Neural crest cell (in vitro differentiated cells): ENCODE measurements around the gene PQBP1. TPM values are rescaled to one million over a fixed set of nuclear protein-coding genes. Genes with fewer than 3 reads are reported as not detected.

Experiments used
- DNase-seq: peaks from one replicate; pipeline ENCODE4 v3.0.0; 2021; ENCODE audit warnings: low read depth, mixed read lengths, low spot score
- H3K27ac Mint-ChIP-seq: one replicate; pipeline ENCODE4 v1.8.0; 2021; ENCODE audit warnings: mild to moderate bottlenecking, mixed read lengths; ENCODE audit not compliant: unreplicated experiment
- H3K27me3 Mint-ChIP-seq: 2 replicates; pipeline ENCODE4 v1.8.0; 2021; ENCODE audit warnings: low read depth, mild to moderate bottlenecking, mixed read lengths
- H3K36me3 Mint-ChIP-seq: 2 replicates; pipeline ENCODE4 v1.8.0; 2021; ENCODE audit warnings: low read depth, mild to moderate bottlenecking, mixed read lengths
- H3K4me1 Mint-ChIP-seq: 2 replicates; pipeline ENCODE4 v1.8.0; 2021; ENCODE audit warnings: mixed read lengths
- H3K4me3 Mint-ChIP-seq: one replicate; pipeline ENCODE4 v1.8.0; 2021; ENCODE audit warnings: mild to moderate bottlenecking, mixed read lengths
- H3K9me3 Mint-ChIP-seq: 2 replicates; pipeline ENCODE4 v1.8.0; 2021; ENCODE audit warnings: mixed read lengths
- total RNA-seq: library from RNA; stranded (reverse); gene quantifications from 2 replicates; pipeline ENCODE4 v1.2.1, GENCODE V29; 2021
- TF ChIP-seq, protein P1 (sequence below): fragments of 200-600 bp; sonication (generic); conservative IDR thresholded peaks from 2 replicates; pipeline ENCODE4 v1.5.0; 2021; ENCODE audit warnings: antibody characterized with exemption, mild to moderate bottlenecking

The PQBP1 gene
- total RNA-seq, 1 donor from 2014 or later = 98.4 TPM

DNA sequence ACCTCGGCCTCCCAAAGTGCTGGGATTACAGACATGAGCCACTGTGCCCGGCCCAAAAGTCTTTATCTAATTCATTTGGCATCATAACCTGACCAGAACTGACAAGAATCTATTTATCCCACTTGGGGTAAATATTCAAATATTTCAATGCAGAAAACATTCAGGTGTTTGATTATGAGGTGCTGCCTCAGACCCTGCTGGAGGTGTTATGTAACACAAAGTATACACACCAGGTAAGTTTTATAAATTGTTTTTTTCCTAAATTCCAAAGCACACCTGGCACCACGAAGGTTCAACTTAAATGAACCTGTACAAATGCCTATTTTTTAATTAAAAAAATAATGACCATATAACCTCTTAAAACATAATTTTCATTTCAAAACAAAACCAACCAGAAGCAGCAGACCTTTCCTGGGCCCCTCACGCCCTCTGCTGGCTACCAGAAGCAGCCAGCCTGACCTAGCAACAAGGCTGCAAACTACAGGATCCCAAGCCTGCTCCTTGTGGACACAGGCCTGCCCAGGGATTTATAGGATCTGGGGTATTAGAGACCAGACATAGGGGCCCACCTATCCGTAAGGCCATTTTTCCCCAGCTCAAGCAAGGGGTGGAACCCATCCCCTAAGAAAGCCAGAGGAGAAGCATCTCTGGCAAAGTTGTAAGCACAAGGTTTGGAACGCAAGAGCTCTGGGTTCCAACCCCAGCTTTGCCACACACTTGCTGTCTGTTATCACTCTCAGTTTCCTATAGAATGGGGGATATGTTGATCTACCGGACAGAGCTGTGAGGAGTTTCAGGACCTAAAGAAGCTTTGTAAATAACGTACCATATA, 48.0 kb downstream of the PQBP1 start:
- no peak overlapping the region for H3K27ac Mint-ChIP-seq
- H3K4me3 Mint-ChIP-seq = no peak overlapping the region
- H3K9me3 Mint-ChIP-seq = no peaks in the 10 kb centered on the region

DNA sequence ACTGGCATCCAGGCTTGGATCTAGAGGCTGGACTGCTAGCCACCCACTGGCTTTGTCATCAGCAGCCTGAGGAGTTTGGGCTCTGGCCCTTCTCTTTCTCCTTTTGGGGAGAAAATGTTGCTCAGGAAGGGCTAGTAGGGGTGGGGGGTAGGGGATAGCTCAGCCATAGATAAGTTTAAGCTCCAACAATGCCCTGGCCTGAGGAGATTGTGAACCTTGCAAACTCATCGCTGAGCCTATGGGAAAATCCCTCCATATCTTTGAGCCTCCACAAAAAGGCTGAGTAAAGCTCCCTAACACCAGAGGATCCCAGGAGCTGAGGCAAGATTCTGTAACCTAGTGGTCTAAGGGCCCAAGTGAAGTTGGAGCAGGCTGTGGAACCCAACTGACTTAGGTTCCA, 50.9 kb downstream of the PQBP1 start:
- H3K9me3 Mint-ChIP-seq = no peaks in the 10 kb centered on the region
- no peak overlapping the region for H3K4me3 Mint-ChIP-seq
- peaks cover 5% of the 10 kb centered on the region for H3K4me1 Mint-ChIP-seq
- H3K27me3 Mint-ChIP-seq = no peaks in the 10 kb centered on the region
- TF ChIP-seq, protein P1, sequence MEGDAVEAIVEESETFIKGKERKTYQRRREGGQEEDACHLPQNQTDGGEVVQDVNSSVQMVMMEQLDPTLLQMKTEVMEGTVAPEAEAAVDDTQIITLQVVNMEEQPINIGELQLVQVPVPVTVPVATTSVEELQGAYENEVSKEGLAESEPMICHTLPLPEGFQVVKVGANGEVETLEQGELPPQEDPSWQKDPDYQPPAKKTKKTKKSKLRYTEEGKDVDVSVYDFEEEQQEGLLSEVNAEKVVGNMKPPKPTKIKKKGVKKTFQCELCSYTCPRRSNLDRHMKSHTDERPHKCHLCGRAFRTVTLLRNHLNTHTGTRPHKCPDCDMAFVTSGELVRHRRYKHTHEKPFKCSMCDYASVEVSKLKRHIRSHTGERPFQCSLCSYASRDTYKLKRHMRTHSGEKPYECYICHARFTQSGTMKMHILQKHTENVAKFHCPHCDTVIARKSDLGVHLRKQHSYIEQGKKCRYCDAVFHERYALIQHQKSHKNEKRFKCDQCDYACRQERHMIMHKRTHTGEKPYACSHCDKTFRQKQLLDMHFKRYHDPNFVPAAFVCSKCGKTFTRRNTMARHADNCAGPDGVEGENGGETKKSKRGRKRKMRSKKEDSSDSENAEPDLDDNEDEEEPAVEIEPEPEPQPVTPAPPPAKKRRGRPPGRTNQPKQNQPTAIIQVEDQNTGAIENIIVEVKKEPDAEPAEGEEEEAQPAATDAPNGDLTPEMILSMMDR = no peak
- DNase-seq = no peak
- H3K36me3 Mint-ChIP-seq = no peaks in the 10 kb centered on the region
- no peak overlapping the region for H3K27ac Mint-ChIP-seq

More for the DNA sequence above, 48.0 kb downstream of the PQBP1 start:
- DNase-seq = peak; percentile 25
- TF ChIP-seq, protein P1 = peak; percentile 77
- Mint-ChIP-seq H3K4me1 (peaks cover 9% of the 10 kb centered on the region), H3K36me3 (peaks cover 5% of the 10 kb centered on the region), H3K27me3 (no peaks in the 10 kb centered on the region)

Other genes with a start within 250 kb of the PQBP1 start
- 0.64 and 0.70 TPM in 2 replicates for gene WAS, start 214.1 kb upstream of the PQBP1 start, total RNA-seq
- 20.4 and 20.8 TPM in 2 replicates for gene SUV39H1, start 201.2 kb upstream of the PQBP1 start, total RNA-seq
- gene GLOD5, start 136.2 kb upstream of the PQBP1 start, total RNA-seq = not detected in 2 replicates
- gene GATA1, start 111.3 kb upstream of the PQBP1 start, total RNA-seq = not detected in 2 replicates
- 177 and 183 TPM in 2 replicates for gene HDAC6, start 95.9 kb upstream of the PQBP1 start, total RNA-seq
- 0.49 and 0.50 TPM in 2 replicates for gene ERAS, start 71.4 kb upstream of the PQBP1 start, total RNA-seq
- 9.3 and 12.7 TPM in 2 replicates for gene PCSK1N, start 62.3 kb upstream of the PQBP1 start, total RNA-seq
- 86.0 and 95.7 TPM in 2 replicates for gene TIMM17B, start 162 bp upstream of the PQBP1 start, total RNA-seq
- gene SLC35A2, start 13.7 kb downstream of the PQBP1 start, total RNA-seq = 20.0 and 22.6 TPM in 2 replicates
- gene PIM2, start 21.1 kb downstream of the PQBP1 start, total RNA-seq = 12.5 and 13.4 TPM in 2 replicates
- 38.6 and 39.6 TPM in 2 replicates for gene OTUD5, start 59.7 kb downstream of the PQBP1 start, total RNA-seq
- gene KCND1, start 73.9 kb downstream of the PQBP1 start, total RNA-seq = 1.2 TPM in 2 replicates
- 55.3 and 63.2 TPM in 2 replicates for gene GRIPAP1, start 104.3 kb downstream of the PQBP1 start, total RNA-seq
- gene TFE3, start 145.4 kb downstream of the PQBP1 start, total RNA-seq = 26.2 TPM in 2 replicates
- gene CCDC120, start 161.1 kb downstream of the PQBP1 start, total RNA-seq = 13.8 and 14.7 TPM in 2 replicates
- 30.2 and 33.7 TPM in 2 replicates for gene PRAF2, start 176.1 kb downstream of the PQBP1 start, total RNA-seq
- 29.0 and 29.6 TPM in 2 replicates for gene WDR45, start 182.0 kb downstream of the PQBP1 start, total RNA-seq
- 17.8 and 20.9 TPM in 2 replicates for gene GPKOW, start 225.8 kb downstream of the PQBP1 start, total RNA-seq